Panc1 (cell line): ENCODE results near the gene PARP12. TPM values are rescaled to one million over a fixed set of nuclear protein-coding genes. Genes with fewer than 3 reads are reported as not detected.

Experiments used
- ATAC-seq: fragments of 200-7000 bp; cut with Tn5 transposase; 2 replicates; pipeline ENCODE4 v1.9.1; 2020; ENCODE audit warnings: mild to moderate bottlenecking, moderate library complexity
- BruUV-seq: library from RNA; stranded (reverse); fragments of 400-500 nt; replicated peaks from 2 replicates; lab custom pipeline; 2021; lab: Mats Ljungman, UMichigan
- CTCF ChIA-PET: fragments of 300-600 bp; sonication (Branson Sonifier 250); formaldehyde crosslinking; loops from one replicate; lab custom pipeline; 2022; ENCODE audit warnings: antibody characterized with exemption; lab: Charles Lee
- POLR2A ChIA-PET: fragments of 300-600 bp; sonication (Branson Sonifier 250); formaldehyde crosslinking; loops from one replicate; lab custom pipeline; 2022; ENCODE audit warnings: antibody characterized with exemption; lab: Charles Lee
- DNase-seq: peaks from one replicate; pipeline ENCODE4 v3.0.0-alpha.2; 2010; ENCODE audit warnings: low read depth, low spot score
- H3K27ac ChIP-seq: 2 replicates; pipeline ENCODE4 v1.5.1; 2011; ENCODE audit warnings: mild to moderate bottlenecking, low read length, inconsistent platforms
- H3K27me3 ChIP-seq: fragments of 200-500 bp; sonication (Bioruptor generic); 2 replicates; pipeline ENCODE4 v1.6.0; 2014; ENCODE audit warnings: low read length, inconsistent platforms; ENCODE audit not compliant: control insufficient read depth, insufficient read depth
- H3K36me3 ChIP-seq: fragments of 200-500 bp; sonication (Bioruptor generic); 2 replicates; pipeline ENCODE4 v1.5.1; 2014; ENCODE audit warnings: inconsistent platforms, mild to moderate bottlenecking, low read length, moderate library complexity; ENCODE audit not compliant: control insufficient read depth, insufficient read depth
- H3K4me1 ChIP-seq: 2 replicates; pipeline ENCODE4 v1.5.1; 2011; ENCODE audit warnings: inconsistent platforms, mild to moderate bottlenecking, low read length, moderate library complexity; ENCODE audit not compliant: control insufficient read depth, insufficient read depth
- H3K4me3 ChIP-seq, 2 experiments: 2 replicates each; pipeline ENCODE4 v1.5.1; 2011 to 2012; ENCODE audit warnings: low read depth in 2 of 2, low read length in 2 of 2, mild to moderate bottlenecking in 2 of 2, inconsistent platforms in 1 of 2, moderate library complexity in 1 of 2
- H3K9me3 ChIP-seq: fragments of 200-500 bp; sonication (Bioruptor generic); 2 replicates; pipeline ENCODE4 v1.5.1; 2014; ENCODE audit warnings: low read depth, mild to moderate bottlenecking, inconsistent platforms, low read length, moderate library complexity; ENCODE audit not compliant: control insufficient read depth, insufficient read depth
- POLR2AphosphoS5 ChIP-seq: IDR thresholded peaks from 2 replicates; pipeline ENCODE4 v1.6.1; 2012; ENCODE audit warnings: mild to moderate bottlenecking, low read depth, low read length, moderate library complexity
- REST ChIP-seq, 2 experiments: IDR thresholded peaks; 2 replicates each; pipeline ENCODE4 v1.6.1; 2011 to 2012; ENCODE audit warnings: low read depth in 2 of 2, control low read depth in 1 of 2, low read length in 1 of 2, mild to moderate bottlenecking in 1 of 2, moderate library complexity in 1 of 2; ENCODE audit not compliant: insufficient read depth in 1 of 2
- SIN3A ChIP-seq: IDR thresholded peaks from 2 replicates; pipeline ENCODE4 v1.6.1; 2012; ENCODE audit warnings: low read depth, mild to moderate bottlenecking, low read length, moderate library complexity, borderline replicate concordance; ENCODE audit not compliant: insufficient read depth
- TCF7L2 ChIP-seq: IDR thresholded peaks from 2 replicates; pipeline ENCODE4 v1.6.1; 2011; ENCODE audit warnings: mild to moderate bottlenecking, low read depth, low read length, inconsistent platforms
- in situ Hi-C: cut with HindIII; loops from 2 replicates; pipeline ENCODE4 v1.10.0; 2016; ENCODE audit warnings: low sequenced_read_pairs, low pct_unique_long_range_greater_than_20kb
- intact Hi-C: fragments of 100-400 bp; cut with micrococcal nuclease; formaldehyde crosslinking; loops from one replicate; pipeline ENCODE4 v1.10.0; 2022; ENCODE audit not compliant: unreplicated experiment
- total RNA-seq: library from RNA; stranded (reverse); gene quantifications from one replicate; pipeline ENCODE4 v1.2.1, GENCODE V29; 2021; ENCODE audit not compliant: unreplicated experiment
- TF ChIP-seq, protein P1 (sequence below): fragments of 450-650 bp; IDR thresholded peaks from 2 replicates; pipeline ENCODE4 v1.5.1; 2017; ENCODE audit warnings: mild to moderate bottlenecking

Gene PARP12
- total RNA-seq, 1 experiment from 2014 or later: 31.7 TPM

GRCh38 chr7:140019606-140020005, 43.1 kb downstream of the PARP12 start:
- no peak for ATAC-seq
- no peaks in the 10 kb centered on the region for H3K27me3 ChIP-seq
- TF ChIP-seq SIN3A: no peak
- no peak for TF ChIP-seq POLR2AphosphoS5
- no peak for TF ChIP-seq REST (IDR thresholded peaks at IDR 0.05; ENCODE audit: insufficient read depth in 1 of 2, low read depth in 2 of 2, low read length in 1 of 2)
- TF ChIP-seq, protein P1, sequence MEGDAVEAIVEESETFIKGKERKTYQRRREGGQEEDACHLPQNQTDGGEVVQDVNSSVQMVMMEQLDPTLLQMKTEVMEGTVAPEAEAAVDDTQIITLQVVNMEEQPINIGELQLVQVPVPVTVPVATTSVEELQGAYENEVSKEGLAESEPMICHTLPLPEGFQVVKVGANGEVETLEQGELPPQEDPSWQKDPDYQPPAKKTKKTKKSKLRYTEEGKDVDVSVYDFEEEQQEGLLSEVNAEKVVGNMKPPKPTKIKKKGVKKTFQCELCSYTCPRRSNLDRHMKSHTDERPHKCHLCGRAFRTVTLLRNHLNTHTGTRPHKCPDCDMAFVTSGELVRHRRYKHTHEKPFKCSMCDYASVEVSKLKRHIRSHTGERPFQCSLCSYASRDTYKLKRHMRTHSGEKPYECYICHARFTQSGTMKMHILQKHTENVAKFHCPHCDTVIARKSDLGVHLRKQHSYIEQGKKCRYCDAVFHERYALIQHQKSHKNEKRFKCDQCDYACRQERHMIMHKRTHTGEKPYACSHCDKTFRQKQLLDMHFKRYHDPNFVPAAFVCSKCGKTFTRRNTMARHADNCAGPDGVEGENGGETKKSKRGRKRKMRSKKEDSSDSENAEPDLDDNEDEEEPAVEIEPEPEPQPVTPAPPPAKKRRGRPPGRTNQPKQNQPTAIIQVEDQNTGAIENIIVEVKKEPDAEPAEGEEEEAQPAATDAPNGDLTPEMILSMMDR: no peak
- TF ChIP-seq TCF7L2: no peak
- CTCF ChIA-PET: no interaction called here
- no peaks in the 10 kb centered on the region for H3K36me3 ChIP-seq
- H3K27ac ChIP-seq: no peak overlapping the region
- POLR2A ChIA-PET: no interaction called here
- H3K4me1 ChIP-seq: no peaks in the 10 kb centered on the region
- BruUV-seq: no TSS peak
- H3K9me3 ChIP-seq: no peaks in the 10 kb centered on the region
- intact Hi-C loops: no loop called here
- in situ Hi-C loops: no loop called here
- DNase-seq: no peak
- H3K4me3 ChIP-seq: no peak overlapping the region

GRCh38 chr7:140019172-140019571, 43.6 kb downstream of the PARP12 start:
- intact Hi-C loops (no loop called here), in situ Hi-C loops (no loop called here)
- Histone ChIP-seq H3K27ac (no peak overlapping the region), H3K4me1 (no peaks in the 10 kb centered on the region), H3K27me3 (no peaks in the 10 kb centered on the region), H3K36me3 (no peaks in the 10 kb centered on the region), H3K4me3 (no peak overlapping the region), H3K9me3 (no peaks in the 10 kb centered on the region)
- DNase-seq: no peak
- POLR2A ChIA-PET: interaction anchor here (0.5 kb wide), 1 partner anchor 373 kb away, joined by 6 read pairs; no protein-coding TSS in a partner anchor
- ATAC-seq: no peak
- CTCF ChIA-PET: no interaction called here
- TF ChIP-seq SIN3A (no peak), REST (IDR thresholded peaks at IDR 0.05; ENCODE audit: insufficient read depth in 1 of 2, low read depth in 2 of 2, low read length in 1 of 2) (no peak), TCF7L2 (no peak), POLR2AphosphoS5 (no peak)
- TF ChIP-seq, protein P1: no peak
- BruUV-seq: no TSS peak
